ENCODE data around the gene IL10RB.
"Not testable (repeated sequence)": the region's sequence is repeated elsewhere in the genome, so short reads cannot be mapped to it uniquely, and the experiment has no call there.

Gene IL10RB

GRCh38 chr21:33305344-33305671 lies 39.1 kb downstream of the IL10RB start:
- DNase-seq, result no peak

- DNase-seq, result no peak
Measured at GRCh38 chr21:33305938-33306337, 39.8 kb downstream of the IL10RB start.

GRCh38 chr21:33308586-33309490 lies 42.7 kb downstream of the IL10RB start:
- DNase-seq, result peak in 1 of 5 donors; percentile 18

- no peak for DNase-seq
Measured at GRCh38 chr21:33309778-33310177, 43.6 kb downstream of the IL10RB start.

GRCh38 chr21:33312121-33312520 lies 46.0 kb downstream of the IL10RB start:
- DNase-seq, result no peak

GRCh38 chr21:33313183-33313582 lies 47.0 kb downstream of the IL10RB start:
- DNase-seq, result no peak

GRCh38 chr21:33313611-33314010 lies 47.4 kb downstream of the IL10RB start:
- DNase-seq, result no peak

GRCh38 chr21:33314111-33314510 lies 47.9 kb downstream of the IL10RB start:
- DNase-seq, result no peak

- no peak for DNase-seq
Measured at GRCh38 chr21:33315946-33316710, 50.0 kb downstream of the IL10RB start.

- no peak for DNase-seq
Measured at GRCh38 chr21:33317145-33317544, 51.0 kb downstream of the IL10RB start.

- DNase-seq, result no peak
Measured at GRCh38 chr21:33317786-33318486, 51.8 kb downstream of the IL10RB start.

GRCh38 chr21:33321005-33321404 lies 54.8 kb downstream of the IL10RB start:
- peak in 1 of 5 donors; percentile 10 for DNase-seq

GRCh38 chr21:33323610-33324009 lies 57.4 kb downstream of the IL10RB start:
- not testable (repeated sequence) for DNase-seq

GRCh38 chr21:33324291-33325221 lies 58.4 kb downstream of the IL10RB start, which contains the start of gene IFNAR1:
IFNAR1 (plus strand) TSS chr21:33324970; CDS start chr21:33325056, 86 bp downstream.
- DNase-seq, result peak; percentile 96 to 99 (median 98)

GRCh38 chr21:33325222-33326067 lies 59.3 kb downstream of the IL10RB start:
- DNase-seq, result peak; percentile 55 to 71 (median 65)

GRCh38 chr21:33327326-33327725 lies 61.2 kb downstream of the IL10RB start:
- DNase-seq, result no peak

GRCh38 chr21:33327792-33328433 lies 61.7 kb downstream of the IL10RB start:
- DNase-seq, result no peak

- no peak for DNase-seq
Measured at GRCh38 chr21:33330726-33331125, 64.6 kb downstream of the IL10RB start.

GRCh38 chr21:33332143-33332542 lies 66.0 kb downstream of the IL10RB start:
- peak in 1 of 5 donors; percentile 58 for DNase-seq

GRCh38 chr21:33334191-33334590 lies 68.0 kb downstream of the IL10RB start:
- no peak for DNase-seq
